Endothelial cell of umbilical vein (primary cell): Measurements from ENCODE around the gene PLPP3. TPM values are rescaled to one million over a fixed set of nuclear protein-coding genes. Genes with fewer than 3 reads are reported as not detected.

Source experiments
- BruUV-seq: library from RNA; stranded (reverse); fragments of 400-500 nt; replicated peaks from 2 replicates; lab custom pipeline; 2021; lab: Mats Ljungman, UMichigan
- CTCF ChIA-PET: fragments of 300-600, 350-600 bp; sonication (Branson Sonifier 250); formaldehyde crosslinking; loops from one replicate; lab custom pipeline; 2021; ENCODE audit warnings: antibody characterized with exemption, inconsistent platforms; lab: Charles Lee
- POLR2A ChIA-PET: fragments of 300-600, 350-600 bp; sonication (Branson Sonifier 250); formaldehyde crosslinking; loops from one replicate; lab custom pipeline; 2021; ENCODE audit warnings: antibody characterized with exemption, inconsistent platforms; lab: Charles Lee
- DNase-seq: peaks from one replicate; pipeline ENCODE4 v3.0.0-alpha.2; 2011; ENCODE audit warnings: low read depth, low spot score
- FAIRE-seq: peaks from 2 replicates; lab custom pipeline; 2011; peaks lifted over from hg19 to GRCh38; lab: Jason Lieb, UNC
- H2AFZ ChIP-seq: 2 replicates; pipeline ENCODE4 v1.6.0; 2012; ENCODE audit warnings: low read depth, low read length, control low read depth, inconsistent platforms
- H3K27ac ChIP-seq: 2 replicates; pipeline ENCODE4 v1.5.1; 2011; ENCODE audit warnings: low read depth, mild to moderate bottlenecking, control low read depth, low read length, moderate library complexity; ENCODE audit not compliant: insufficient read depth
- H3K27me3 ChIP-seq, 2 experiments: 2 replicates each; pipeline versions ENCODE4 v1.6.0 to v1.6.1; 2011; ENCODE audit warnings: low read length in 2 of 2, mixed read lengths in 1 of 2; ENCODE audit not compliant: control insufficient read depth in 2 of 2, insufficient read depth in 2 of 2
- H3K36me3 ChIP-seq, 2 experiments: 2 replicates in 1 of 2; 3 replicates in 1 of 2; pipeline ENCODE4 v1.5.1; 2011; ENCODE audit warnings: low read length in 2 of 2, mild to moderate bottlenecking in 1 of 2, moderate library complexity in 1 of 2; ENCODE audit not compliant: control insufficient read depth in 2 of 2, insufficient read depth in 2 of 2; ENCODE audit errors: extremely low read depth in 1 of 2
- H3K4me1 ChIP-seq: 3 replicates; pipeline ENCODE4 v1.5.1; 2011; ENCODE audit warnings: mild to moderate bottlenecking, low read length; ENCODE audit not compliant: control insufficient read depth, insufficient read depth; ENCODE audit errors: extremely low read depth
- H3K4me2 ChIP-seq: 2 replicates; pipeline ENCODE4 v1.6.1; 2011; ENCODE audit warnings: low read length, control low read depth, mixed read lengths; ENCODE audit not compliant: insufficient read depth
- H3K4me3 ChIP-seq, 3 experiments: fragments of 200-600 bp in 1 of 3; sonication (generic), shearing (Covaris generic) in 1 of 3; replicated peaks in 1 of 3; 2 replicates each; pipeline ENCODE4 v1.5.1; 2011 to 2016; ENCODE audit warnings: control low read depth in 3 of 3, low read length in 3 of 3, mild to moderate bottlenecking in 2 of 3, inconsistent platforms in 1 of 3, low read depth in 1 of 3, moderate library complexity in 1 of 3; ENCODE audit not compliant: insufficient read depth in 1 of 3
- H3K79me2 ChIP-seq: 2 replicates; pipeline ENCODE4 v1.6.0; 2012; ENCODE audit warnings: low read length, inconsistent platforms; ENCODE audit not compliant: control insufficient read depth, insufficient read depth
- H3K9ac ChIP-seq: replicated peaks from 2 replicates; pipeline ENCODE3; 2011; ENCODE audit warnings: low read length, control low read depth; ENCODE audit not compliant: insufficient read depth; ENCODE audit errors: extremely low read depth
- H3K9me1 ChIP-seq: replicated peaks from 3 replicates; pipeline ENCODE4 v1.6.0; 2011; ENCODE audit warnings: mild to moderate bottlenecking, low read length; ENCODE audit not compliant: control insufficient read depth, insufficient read depth; ENCODE audit errors: extremely low read depth
- H3K9me3 ChIP-seq: replicated peaks from 2 replicates; pipeline ENCODE4 v1.5.1; 2012; ENCODE audit warnings: low read length, inconsistent platforms; ENCODE audit not compliant: control insufficient read depth, insufficient read depth
- H4K20me1 ChIP-seq: replicated peaks from 2 replicates; pipeline ENCODE3; 2011; ENCODE audit warnings: mild to moderate bottlenecking, low read length; ENCODE audit not compliant: control insufficient read depth, insufficient read depth; ENCODE audit errors: extremely low read depth
- EZH2 ChIP-seq: IDR thresholded peaks from 2 replicates; pipeline ENCODE4 v1.6.1; 2012; ENCODE audit warnings: borderline replicate concordance, low read depth, mild to moderate bottlenecking, moderate library complexity, low read length, inconsistent platforms; ENCODE audit not compliant: severe bottlenecking
- FOS ChIP-seq: IDR thresholded peaks from 2 replicates; pipeline ENCODE4 v1.6.1; 2011; ENCODE audit warnings: mild to moderate bottlenecking, low read length, moderate library complexity, borderline replicate concordance; ENCODE audit not compliant: insufficient read depth
- GATA2 ChIP-seq: IDR thresholded peaks from 2 replicates; pipeline ENCODE4 v1.7.0; 2011; ENCODE audit warnings: low read depth, mild to moderate bottlenecking, moderate library complexity, mixed read lengths, low read length; ENCODE audit not compliant: insufficient read length, insufficient read depth
- JUN ChIP-seq: IDR thresholded peaks from 2 replicates; pipeline ENCODE4 v1.6.1; 2011; ENCODE audit warnings: borderline replicate concordance, low read depth; ENCODE audit not compliant: insufficient read length, insufficient read depth
- MYC ChIP-seq: IDR thresholded peaks from one replicate; pipeline ENCODE4 v1.6.1; 2011; ENCODE audit warnings: mild to moderate bottlenecking, low read depth, low read length
- POLR2A ChIP-seq: IDR thresholded peaks from 2 replicates; pipeline ENCODE4 v1.6.1; 2012; ENCODE audit warnings: low read depth, mild to moderate bottlenecking, control low read depth, low read length
- POLR2AphosphoS5 ChIP-seq: IDR thresholded peaks from 2 replicates; pipeline ENCODE4 v1.6.1; 2012; ENCODE audit warnings: low read depth, mild to moderate bottlenecking, control low read depth, low read length, moderate library complexity; ENCODE audit not compliant: insufficient read depth
- dilution Hi-C: fragments of 300-500 bp; cut with MboI; formaldehyde crosslinking; loops from one replicate; pipeline ENCODE4 v1.15.0; 2019; ENCODE audit warnings: low sequenced_read_pairs; ENCODE audit not compliant: extremely low pct_ligation_motif_present
- intact Hi-C: fragments of 100-400 bp; cut with micrococcal nuclease; formaldehyde crosslinking; loops from one replicate; pipeline ENCODE4 v1.10.0; 2022
- polyA plus RNA-seq, 4 experiments: library from polyadenylated mRNA; depleted of rRNA in 3 of 4; stranded (reverse) in 3 of 4; unstranded in 1 of 4; fragments of >200 nt; gene quantifications; 2 replicates each; pipeline versions ENCODE4 v1.2.1 to v1.2.3, GENCODE V29; 2011 to 2012; ENCODE audit warnings: missing spikeins in 1 of 4
- total RNA-seq: library from RNA; stranded (reverse); gene quantifications from 2 replicates; pipeline ENCODE4 v1.2.3, GENCODE V29; 2021
- TF ChIP-seq, protein P1 (sequence below), 2 donors: IDR thresholded peaks; 1 replicate in 1 of 2; 2 replicates in 1 of 2; pipeline ENCODE4 v1.5.1; 2011; ENCODE audit warnings: low read length in 2 of 2, mild to moderate bottlenecking in 2 of 2, moderate library complexity in 2 of 2, control low read depth in 1 of 2, inconsistent platforms in 1 of 2, low read depth in 1 of 2; ENCODE audit not compliant: insufficient read depth in 1 of 2; ENCODE audit errors: extremely low read depth in 1 of 2
- TF ChIP-seq, protein P2 (sequence below): IDR thresholded peaks from 2 replicates; pipeline ENCODE4 v1.6.1; 2011; ENCODE audit not compliant: insufficient read depth, insufficient read length

Gene PLPP3
- total and polyA plus RNA-seq, 2 donors (not counting 3 experiments of a cell fraction or from before 2014, with no cell fraction given), result 11.3 to 14.1 TPM

DNA sequence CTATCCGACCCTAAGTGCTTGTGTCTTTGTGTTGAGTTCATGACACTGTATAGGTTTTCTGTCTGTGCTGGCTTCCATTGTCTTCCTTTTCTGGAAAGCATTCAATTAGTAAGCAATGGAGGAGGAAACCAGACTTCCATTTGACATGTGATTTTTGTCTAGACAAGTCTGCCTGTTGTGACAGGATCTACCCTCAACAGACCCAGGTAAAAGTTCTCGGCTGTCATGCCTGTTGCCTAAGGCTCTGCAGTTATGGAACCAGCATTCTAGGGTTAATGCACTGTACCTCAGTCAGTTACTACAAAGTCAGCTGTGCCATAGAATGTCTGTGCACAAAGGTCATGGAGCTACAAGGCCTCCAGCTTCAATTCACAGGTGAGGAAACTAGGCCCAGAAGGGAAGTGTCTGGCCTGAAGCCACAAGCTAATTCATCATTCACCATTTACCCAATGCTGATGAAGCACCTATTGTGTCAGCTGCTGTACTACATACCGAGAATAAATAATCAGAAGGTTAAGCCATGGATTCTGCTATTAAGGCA lies 72.3 kb downstream of the PLPP3 start:
- CTCF ChIA-PET, result no interaction called here
- peak overlapping the region; percentile 68 for H2AFZ ChIP-seq
- peaks cover 0 to 16% of the 10 kb centered on the region in 2 experiments for H3K36me3 ChIP-seq
- intact Hi-C loops, result loop anchor here (5.0 kb wide), 1 partner anchor 70 kb away; the partner anchor contains the start of gene PLPP3
- FAIRE-seq, result peak; percentile 83
- dilution Hi-C loops, result no loop called here
- no peak overlapping the region for H3K9ac ChIP-seq
- no peak overlapping the region for H3K4me3 ChIP-seq
- H3K4me2 ChIP-seq, result no peak overlapping the region
- H4K20me1 ChIP-seq, result no peaks in the 10 kb centered on the region
- TF ChIP-seq, protein P1, sequence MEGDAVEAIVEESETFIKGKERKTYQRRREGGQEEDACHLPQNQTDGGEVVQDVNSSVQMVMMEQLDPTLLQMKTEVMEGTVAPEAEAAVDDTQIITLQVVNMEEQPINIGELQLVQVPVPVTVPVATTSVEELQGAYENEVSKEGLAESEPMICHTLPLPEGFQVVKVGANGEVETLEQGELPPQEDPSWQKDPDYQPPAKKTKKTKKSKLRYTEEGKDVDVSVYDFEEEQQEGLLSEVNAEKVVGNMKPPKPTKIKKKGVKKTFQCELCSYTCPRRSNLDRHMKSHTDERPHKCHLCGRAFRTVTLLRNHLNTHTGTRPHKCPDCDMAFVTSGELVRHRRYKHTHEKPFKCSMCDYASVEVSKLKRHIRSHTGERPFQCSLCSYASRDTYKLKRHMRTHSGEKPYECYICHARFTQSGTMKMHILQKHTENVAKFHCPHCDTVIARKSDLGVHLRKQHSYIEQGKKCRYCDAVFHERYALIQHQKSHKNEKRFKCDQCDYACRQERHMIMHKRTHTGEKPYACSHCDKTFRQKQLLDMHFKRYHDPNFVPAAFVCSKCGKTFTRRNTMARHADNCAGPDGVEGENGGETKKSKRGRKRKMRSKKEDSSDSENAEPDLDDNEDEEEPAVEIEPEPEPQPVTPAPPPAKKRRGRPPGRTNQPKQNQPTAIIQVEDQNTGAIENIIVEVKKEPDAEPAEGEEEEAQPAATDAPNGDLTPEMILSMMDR (IDR thresholded peaks at IDR 0.05; ENCODE audit: extremely low read depth in 1 of 2, insufficient read depth in 1 of 2, low read depth in 1 of 2, low read length in 2 of 2), result no peak
- TF ChIP-seq, protein P2, sequence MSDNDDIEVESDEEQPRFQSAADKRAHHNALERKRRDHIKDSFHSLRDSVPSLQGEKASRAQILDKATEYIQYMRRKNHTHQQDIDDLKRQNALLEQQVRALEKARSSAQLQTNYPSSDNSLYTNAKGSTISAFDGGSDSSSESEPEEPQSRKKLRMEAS, result no peak
- no peak for TF ChIP-seq JUN
- TF ChIP-seq POLR2AphosphoS5, result no peak
- TF ChIP-seq GATA2, result no peak
- TF ChIP-seq FOS, result no peak
- no peak for TF ChIP-seq POLR2A
- no peak for TF ChIP-seq EZH2
- no peak for TF ChIP-seq MYC
- H3K9me3 ChIP-seq, result no peaks in the 10 kb centered on the region
- peak overlapping the region; percentile 49 for H3K27ac ChIP-seq
- no peaks in the 10 kb centered on the region for H3K9me1 ChIP-seq
- H3K27me3 ChIP-seq, result no peaks in the 10 kb centered on the region
- POLR2A ChIA-PET, result no interaction called here
- peak; percentile 79 for DNase-seq
- H3K4me1 ChIP-seq, result peaks cover 29% of the 10 kb centered on the region
- H3K79me2 ChIP-seq, result no peaks in the 10 kb centered on the region
- no TSS peak for BruUV-seq
